Neural progenitor cell (in vitro differentiated cells): ENCODE data around the gene TBC1D14. TPM values are rescaled to one million over a fixed set of nuclear protein-coding genes. Genes with fewer than 3 reads are reported as not detected.

ENCODE experiments used
- DNase-seq: peaks from one replicate; pipeline ENCODE4 v3.0.0-alpha.2; 2016; ENCODE audit warnings: low spot score
- H2AFZ ChIP-seq: fragments of 200-600 bp; sonication (generic); replicated peaks from 2 replicates; pipeline ENCODE4 v1.6.1; 2016; ENCODE audit warnings: antibody characterized with exemption
- H3F3A ChIP-seq: fragments of 200-600 bp; sonication (generic); 2 replicates; pipeline ENCODE4 v1.6.1; 2016; ENCODE audit warnings: antibody characterized with exemption, low read depth
- H3K27ac ChIP-seq: fragments of 200-600 bp; sonication (generic); 2 replicates; pipeline ENCODE4 v1.5.1; 2016; ENCODE audit warnings: mild to moderate bottlenecking
- H3K27me3 ChIP-seq: fragments of 200-600 bp; sonication (generic); 2 replicates; pipeline ENCODE4 v1.6.1; 2016; ENCODE audit warnings: mild to moderate bottlenecking, moderate library complexity
- H3K36me3 ChIP-seq: fragments of 200-600 bp; sonication (generic); 2 replicates; pipeline ENCODE4 v1.5.1; 2016
- H3K4me1 ChIP-seq: fragments of 200-600 bp; sonication (generic); 2 replicates; pipeline ENCODE4 v1.6.1; 2016; ENCODE audit warnings: mixed run types
- H3K4me2 ChIP-seq: fragments of 200-600 bp; sonication (generic); 2 replicates; pipeline ENCODE4 v1.6.1; 2016
- H3K4me3 ChIP-seq: fragments of 200-600 bp; sonication (generic); 2 replicates; pipeline ENCODE4 v1.5.1; 2016
- H3K79me2 ChIP-seq: fragments of 200-600 bp; sonication (generic); 2 replicates; pipeline ENCODE4 v1.6.1; 2016; ENCODE audit warnings: low read depth
- H3K9ac ChIP-seq: fragments of 200-600 bp; sonication (generic); 2 replicates; pipeline ENCODE4 v1.6.1; 2016
- H3K9me3 ChIP-seq: fragments of 200-600 bp; sonication (generic); 2 replicates; pipeline ENCODE4 v1.5.1; 2016; ENCODE audit warnings: low read depth
- H4K20me1 ChIP-seq: fragments of 200-600 bp; sonication (generic); 2 replicates; pipeline ENCODE4 v1.6.1; 2016; ENCODE audit warnings: low read depth
- H3K27ac Mint-ChIP-seq: 3 replicates; pipeline ENCODE4 v1.8.0; 2021; ENCODE audit warnings: mixed read lengths
- H3K27me3 Mint-ChIP-seq: 2 replicates; pipeline ENCODE4 v1.8.0; 2022; ENCODE audit warnings: low read depth, mild to moderate bottlenecking, inconsistent platforms, moderate library complexity, mixed read lengths; ENCODE audit not compliant: insufficient read depth
- H3K36me3 Mint-ChIP-seq: 3 replicates; pipeline ENCODE4 v1.8.0; 2021; ENCODE audit warnings: mixed read lengths
- H3K4me1 Mint-ChIP-seq: 3 replicates; pipeline ENCODE4 v1.8.0; 2021; ENCODE audit warnings: mixed read lengths
- H3K4me3 Mint-ChIP-seq: 3 replicates; pipeline ENCODE4 v1.8.0; 2021; ENCODE audit warnings: mild to moderate bottlenecking, moderate library complexity, mixed read lengths
- H3K9me3 Mint-ChIP-seq: 3 replicates; pipeline ENCODE4 v1.8.0; 2020; ENCODE audit warnings: mixed read lengths
- EZH2 ChIP-seq: fragments of 200-600 bp; sonication (generic); IDR thresholded peaks from 2 replicates; pipeline ENCODE4 v1.6.1; 2017; ENCODE audit warnings: antibody characterized with exemption, mild to moderate bottlenecking, moderate library complexity
- EZH2phosphoT487 ChIP-seq: fragments of 200-600 bp; sonication (generic); IDR thresholded peaks from 2 replicates; pipeline ENCODE4 v1.6.1; 2017; ENCODE audit warnings: antibody characterized with exemption
- total RNA-seq: library from RNA; depleted of rRNA; stranded (reverse); fragments of >200 nt; gene quantifications from 2 replicates; pipeline ENCODE4 v1.2.3, GENCODE V29; 2015; ENCODE audit warnings: low replicate concordance
- TF ChIP-seq, protein P1 (sequence below): fragments of 200-600 bp; sonication (generic); IDR thresholded peaks from 2 replicates; pipeline ENCODE4 v1.5.1; 2017; ENCODE audit warnings: antibody characterized with exemption, mild to moderate bottlenecking

TBC1D14 gene
- total RNA-seq, 1 donor from 2014 or later = 47.9 TPM

DNA sequence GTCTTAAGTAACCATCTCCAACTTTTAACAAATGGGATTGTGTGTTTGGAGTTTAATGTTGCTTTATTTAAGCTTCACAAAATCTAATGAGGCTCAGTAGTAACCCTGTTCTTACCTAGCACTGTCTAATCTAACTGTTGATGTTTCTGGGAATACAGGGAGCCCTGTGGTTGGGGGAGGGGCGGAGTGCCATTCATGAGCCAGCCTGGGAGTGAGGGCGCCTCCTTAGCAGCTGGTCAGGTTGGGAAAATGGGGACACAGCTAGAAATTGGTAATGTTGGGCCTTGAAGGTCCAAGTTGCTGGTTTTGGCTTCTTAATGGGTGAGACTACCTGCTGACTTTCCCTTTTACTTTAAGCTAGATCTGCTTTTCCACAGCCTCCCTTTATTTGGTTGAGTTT lies 110.7 kb downstream of the TBC1D14 start:
- TF ChIP-seq EZH2 (no peak), EZH2phosphoT487 (no peak)
- TF ChIP-seq, protein P1, sequence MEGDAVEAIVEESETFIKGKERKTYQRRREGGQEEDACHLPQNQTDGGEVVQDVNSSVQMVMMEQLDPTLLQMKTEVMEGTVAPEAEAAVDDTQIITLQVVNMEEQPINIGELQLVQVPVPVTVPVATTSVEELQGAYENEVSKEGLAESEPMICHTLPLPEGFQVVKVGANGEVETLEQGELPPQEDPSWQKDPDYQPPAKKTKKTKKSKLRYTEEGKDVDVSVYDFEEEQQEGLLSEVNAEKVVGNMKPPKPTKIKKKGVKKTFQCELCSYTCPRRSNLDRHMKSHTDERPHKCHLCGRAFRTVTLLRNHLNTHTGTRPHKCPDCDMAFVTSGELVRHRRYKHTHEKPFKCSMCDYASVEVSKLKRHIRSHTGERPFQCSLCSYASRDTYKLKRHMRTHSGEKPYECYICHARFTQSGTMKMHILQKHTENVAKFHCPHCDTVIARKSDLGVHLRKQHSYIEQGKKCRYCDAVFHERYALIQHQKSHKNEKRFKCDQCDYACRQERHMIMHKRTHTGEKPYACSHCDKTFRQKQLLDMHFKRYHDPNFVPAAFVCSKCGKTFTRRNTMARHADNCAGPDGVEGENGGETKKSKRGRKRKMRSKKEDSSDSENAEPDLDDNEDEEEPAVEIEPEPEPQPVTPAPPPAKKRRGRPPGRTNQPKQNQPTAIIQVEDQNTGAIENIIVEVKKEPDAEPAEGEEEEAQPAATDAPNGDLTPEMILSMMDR = no peak
- peaks cover 2% of the 10 kb centered on the region for H3K27me3 Mint-ChIP-seq
- no peak overlapping the region for H3K27ac Mint-ChIP-seq
- Histone ChIP-seq H4K20me1 (peaks cover 22% of the 10 kb centered on the region), H3K4me1 (peaks cover 8% of the 10 kb centered on the region), H3K4me2 (peak overlapping the region; percentile 58), H3F3A (no peaks in the 10 kb centered on the region), H3K9ac (no peak overlapping the region), H3K36me3 (no peaks in the 10 kb centered on the region), H2AFZ (no peak overlapping the region), H3K9me3 (no peaks in the 10 kb centered on the region), H3K27ac (peak overlapping the region; percentile 21), H3K79me2 (no peaks in the 10 kb centered on the region), H3K4me3 (no peak overlapping the region), H3K27me3 (no peaks in the 10 kb centered on the region)
- peaks cover 19% of the 10 kb centered on the region for H3K4me1 Mint-ChIP-seq
- DNase-seq = peak; percentile 47
- no peak overlapping the region for H3K4me3 Mint-ChIP-seq
- no peaks in the 10 kb centered on the region for H3K9me3 Mint-ChIP-seq
- H3K36me3 Mint-ChIP-seq = peaks cover 18% of the 10 kb centered on the region

DNA sequence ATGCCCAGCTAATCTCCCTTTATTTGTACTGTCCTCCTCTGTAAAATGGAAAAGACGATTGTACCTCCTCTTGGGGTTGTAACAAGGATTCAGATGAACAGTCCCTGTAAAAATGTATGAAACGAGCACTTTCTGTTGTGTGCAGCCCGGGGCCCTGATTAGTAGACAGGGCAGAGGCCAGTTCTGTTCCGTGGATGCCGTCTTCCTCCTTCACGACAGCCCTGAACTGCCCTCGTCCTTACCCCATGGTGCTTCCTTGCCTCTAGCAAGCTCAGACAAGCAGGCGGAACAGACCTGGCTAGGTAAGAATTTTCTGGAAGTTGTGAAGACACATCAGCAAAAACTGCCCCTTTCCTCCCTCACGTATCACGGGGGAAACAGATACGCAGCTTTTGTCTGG lies 111.2 kb downstream of the TBC1D14 start:
- Histone ChIP-seq H4K20me1 (peaks cover 22% of the 10 kb centered on the region), H3K4me3 (no peak overlapping the region), H3K9me3 (no peaks in the 10 kb centered on the region), H3K27me3 (no peaks in the 10 kb centered on the region), H3K36me3 (no peaks in the 10 kb centered on the region), H3K4me1 (peaks cover 8% of the 10 kb centered on the region), H3K4me2 (no peak overlapping the region), H3K27ac (peak overlapping the region; percentile 21), H2AFZ (no peak overlapping the region), H3F3A (no peaks in the 10 kb centered on the region), H3K79me2 (no peaks in the 10 kb centered on the region), H3K9ac (no peak overlapping the region)
- peak overlapping the region; percentile 17 for H3K27ac Mint-ChIP-seq
- peaks cover 19% of the 10 kb centered on the region for H3K4me1 Mint-ChIP-seq
- TF ChIP-seq, protein P1 = no peak
- TF ChIP-seq EZH2phosphoT487 = no peak
- no peak for TF ChIP-seq EZH2
- no peak overlapping the region for H3K4me3 Mint-ChIP-seq
- H3K27me3 Mint-ChIP-seq = peaks cover 2% of the 10 kb centered on the region
- H3K36me3 Mint-ChIP-seq = peaks cover 17% of the 10 kb centered on the region
- H3K9me3 Mint-ChIP-seq = no peaks in the 10 kb centered on the region
- DNase-seq = no peak

DNA sequence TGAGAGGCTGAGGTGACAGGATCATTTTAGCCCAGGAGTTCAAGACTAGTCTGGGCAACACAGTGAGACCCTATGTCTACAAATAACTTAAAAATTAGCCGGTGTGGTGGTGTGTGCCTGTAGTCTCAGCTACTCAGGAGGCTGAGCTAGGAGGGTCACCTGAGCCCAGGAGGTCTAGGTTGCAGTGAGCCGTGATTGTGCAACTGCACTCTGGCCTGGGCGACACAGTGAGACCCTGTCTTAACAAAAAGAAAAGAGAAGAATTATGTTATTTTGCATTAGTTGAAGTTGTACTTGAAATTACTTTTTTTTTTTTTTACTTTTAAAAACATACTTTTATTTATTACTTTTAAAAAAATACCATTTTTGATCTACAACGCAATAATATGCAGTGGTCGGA lies 111.7 kb downstream of the TBC1D14 start:
- no peaks in the 10 kb centered on the region for H3F3A ChIP-seq
- H3K79me2 ChIP-seq = no peaks in the 10 kb centered on the region
- no peak overlapping the region for H2AFZ ChIP-seq
- no peaks in the 10 kb centered on the region for H3K36me3 ChIP-seq
- Mint-ChIP-seq H3K27me3 (peaks cover 2% of the 10 kb centered on the region), H3K4me3 (no peak overlapping the region), H3K4me1 (peaks cover 19% of the 10 kb centered on the region), H3K36me3 (peaks cover 17% of the 10 kb centered on the region), H3K9me3 (no peaks in the 10 kb centered on the region), H3K27ac (no peak overlapping the region)
- H3K9ac ChIP-seq = no peak overlapping the region
- no peak for DNase-seq
- no peak overlapping the region for H3K4me3 ChIP-seq
- no peaks in the 10 kb centered on the region for H3K27me3 ChIP-seq
- TF ChIP-seq, protein P1 = no peak
- no peak for TF ChIP-seq EZH2
- no peak for TF ChIP-seq EZH2phosphoT487
- no peaks in the 10 kb centered on the region for H3K9me3 ChIP-seq
- H3K4me2 ChIP-seq = no peak overlapping the region
- peaks cover 22% of the 10 kb centered on the region for H4K20me1 ChIP-seq
- no peak overlapping the region for H3K27ac ChIP-seq
- peaks cover 8% of the 10 kb centered on the region for H3K4me1 ChIP-seq
